ENCODE data around the gene NDST4. TPM values are rescaled to one million over a fixed set of nuclear protein-coding genes. Genes with fewer than 3 reads are reported as not detected.

The NDST4 gene
- total RNA-seq, 4 donors from 2014 or later = not detected

DNA sequence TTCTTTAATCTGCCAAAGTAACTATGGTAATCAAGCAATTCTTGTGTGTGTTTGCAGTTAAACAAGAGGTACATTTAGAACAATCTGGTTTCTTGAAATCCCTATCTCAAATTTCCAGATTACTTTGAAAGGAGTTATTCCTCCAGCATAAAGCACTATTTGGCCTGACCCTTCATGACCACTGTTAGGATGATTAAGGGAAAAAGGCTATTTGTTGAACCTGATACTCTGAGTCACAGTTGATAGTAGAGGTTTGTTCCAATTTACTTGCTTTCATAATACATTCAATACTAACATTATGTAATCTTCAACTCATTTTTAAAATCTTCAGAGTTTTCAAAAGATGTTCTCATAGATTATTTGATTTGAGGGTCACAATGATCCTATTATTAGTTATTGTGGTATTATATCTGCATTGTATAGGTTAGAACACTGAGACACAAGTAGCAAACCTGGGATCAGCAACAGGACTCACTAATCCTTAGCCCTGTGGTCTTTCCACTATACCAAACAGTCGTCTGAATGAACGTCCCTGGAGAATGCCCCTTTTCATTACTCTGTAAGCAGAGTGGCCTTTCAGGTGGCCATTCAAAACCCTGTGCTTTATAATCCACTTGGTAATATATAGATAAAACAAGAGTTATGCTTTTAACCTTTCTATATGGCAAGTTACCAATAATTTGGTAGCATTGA is 8.1 kb upstream of the NDST4 start:
- DNase-seq = no peak
- H3K9me3 ChIP-seq = no peaks in the 10 kb centered on the region

DNA sequence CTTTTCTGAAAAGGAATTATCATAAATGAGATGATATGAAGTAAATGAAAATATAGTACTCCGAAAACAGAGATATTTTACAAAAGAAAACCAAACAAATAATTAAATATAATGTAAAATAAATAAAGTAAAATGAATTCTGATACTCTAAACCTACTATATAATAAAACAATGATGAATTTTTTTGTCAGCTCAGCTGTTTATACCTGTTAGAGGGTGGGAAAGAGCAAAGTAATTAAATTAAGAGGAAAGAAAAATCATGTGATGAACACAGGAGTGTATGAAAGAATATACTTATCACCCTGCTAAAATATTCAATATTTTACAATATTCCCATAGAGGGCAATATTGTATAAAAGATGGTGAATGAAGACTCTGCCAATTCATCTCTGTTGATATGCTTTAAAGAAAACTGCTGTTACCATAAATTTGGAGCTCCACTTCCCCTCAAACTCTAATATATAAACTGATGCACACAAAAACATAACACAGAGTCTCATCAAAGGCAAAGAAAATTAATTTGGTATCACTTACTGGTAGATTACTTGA is 6.5 kb upstream of the NDST4 start:
- Histone ChIP-seq H3K4me3 (no peak overlapping the region), H3K9me3 (no peaks in the 10 kb centered on the region), H3K36me3 (no peaks in the 10 kb centered on the region), H3K4me1 (no peaks in the 10 kb centered on the region), H3K27ac (no peak overlapping the region), H3K27me3 (no peaks in the 10 kb centered on the region)
- DNase-seq = no peak
- 89 to 92% methylated on average over 1 of the region's 1 CpG for WGBS, 2 donors
- intact Hi-C loops (cut with DNase I) = no loop called here
- no peak for TF ChIP-seq CTCF (IDR thresholded peaks at IDR 0.05)
- no peak for TF ChIP-seq POLR2A (IDR thresholded peaks at IDR 0.05)

More for the DNA sequence above, 8.1 kb upstream of the NDST4 start:
- no peak overlapping the region for H3K27ac ChIP-seq
- no peaks in the 10 kb centered on the region for H3K27me3 ChIP-seq
- WGBS, 2 donors = 46 to 71% methylated on average over 2 of the region's 2 CpGs
- H3K4me1 ChIP-seq = no peaks in the 10 kb centered on the region
- H3K4me3 ChIP-seq = no peak overlapping the region
- TF ChIP-seq CTCF (IDR thresholded peaks at IDR 0.05) = no peak
- intact Hi-C loops (cut with DNase I) = no loop called here
- H3K36me3 ChIP-seq = no peaks in the 10 kb centered on the region

DNA sequence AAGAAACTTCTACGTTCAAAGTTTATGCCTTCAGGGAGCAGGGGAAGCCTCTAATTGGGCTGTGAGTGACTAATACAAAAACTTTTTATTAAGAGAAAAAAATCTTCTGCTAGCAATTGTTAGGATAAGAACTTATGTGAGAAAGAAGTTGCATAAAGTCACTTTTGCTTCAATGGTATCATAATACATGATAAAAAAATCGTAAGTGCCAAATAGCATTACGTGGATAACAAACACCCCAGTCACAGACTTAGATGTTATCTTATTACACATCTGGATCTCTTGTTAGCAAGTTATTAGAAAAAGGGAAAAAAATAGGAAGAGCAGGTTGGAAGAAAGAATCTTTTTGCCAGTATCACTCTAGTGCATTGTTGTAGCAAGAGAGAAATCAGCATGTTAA is 4.2 kb upstream of the NDST4 start:
- no peak overlapping the region for H3K4me3 ChIP-seq
- no peaks in the 10 kb centered on the region for H3K9me3 ChIP-seq
- no peaks in the 10 kb centered on the region for H3K27me3 ChIP-seq
- H3K4me1 ChIP-seq = no peaks in the 10 kb centered on the region
- intact Hi-C loops (cut with DNase I) = no loop called here
- TF ChIP-seq POLR2A (IDR thresholded peaks at IDR 0.05) (no peak), CTCF (IDR thresholded peaks at IDR 0.05) (no peak)
- 60 to 65% methylated on average over 3 of the region's 3 CpGs for WGBS, 2 donors
- no peak for DNase-seq
- H3K27ac ChIP-seq = no peak overlapping the region
- no peaks in the 10 kb centered on the region for H3K36me3 ChIP-seq

DNA sequence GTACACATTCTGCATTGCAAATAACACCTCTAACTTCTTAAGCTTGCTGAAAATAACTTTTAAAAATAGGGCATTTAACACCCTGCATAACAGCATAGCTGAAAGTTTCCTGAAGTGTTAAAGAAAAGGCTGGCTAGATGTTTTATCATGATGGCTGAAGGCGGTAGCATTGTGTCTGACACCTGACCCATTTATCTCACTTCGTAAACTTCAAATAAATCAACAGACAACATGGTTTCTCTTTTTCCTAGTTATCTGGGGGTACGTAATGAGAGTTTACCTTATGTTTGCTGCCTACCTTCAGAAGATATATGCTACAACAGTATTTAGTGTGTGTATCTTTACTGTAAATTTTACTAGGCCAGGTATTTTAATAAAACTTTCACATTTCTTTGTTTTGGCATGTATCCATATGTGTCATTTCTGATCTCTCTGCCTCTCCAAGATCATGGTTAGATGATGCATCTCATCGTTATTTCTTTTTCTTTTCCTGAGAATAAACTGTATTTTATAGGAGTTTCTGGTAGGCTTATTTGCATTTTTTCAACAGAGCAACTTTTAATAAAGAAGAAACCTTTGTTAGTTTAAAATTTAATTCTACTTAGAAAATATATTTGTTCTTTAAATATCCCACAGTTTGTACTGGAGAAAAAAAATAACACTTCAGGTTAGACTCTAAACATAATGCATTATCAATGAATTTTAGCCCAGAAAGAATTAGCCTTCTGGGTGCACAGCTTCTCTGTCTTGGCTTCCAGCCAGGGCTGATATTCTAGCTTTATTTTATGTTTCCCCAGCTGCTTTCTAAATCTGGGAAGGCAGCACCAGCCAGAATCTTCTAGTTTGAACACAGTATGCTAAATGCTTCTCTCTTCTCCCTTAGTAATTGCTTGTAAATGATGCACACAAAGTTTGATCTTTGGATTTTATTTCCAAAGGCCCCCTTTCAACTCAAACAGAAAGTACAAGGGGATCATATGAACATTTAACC is 2.9 kb downstream of the NDST4 start:
- intact Hi-C loops (cut with DNase I) = no loop called here
- DNase-seq = no peak
- TF ChIP-seq POLR2A (IDR thresholded peaks at IDR 0.05) = no peak
- no peak for TF ChIP-seq CTCF (IDR thresholded peaks at IDR 0.05)
- Histone ChIP-seq H3K4me1 (no peaks in the 10 kb centered on the region), H3K9me3 (no peaks in the 10 kb centered on the region), H3K36me3 (no peaks in the 10 kb centered on the region), H3K27ac (no peak overlapping the region), H3K4me3 (no peak overlapping the region), H3K27me3 (no peaks in the 10 kb centered on the region)
- 67 to 75% methylated on average over 4 of the region's 4 CpGs for WGBS, 2 donors

GRCh38 chr4:115108850-115109249 is 4.6 kb downstream of the NDST4 start:
- DNase-seq = no peak
- intact Hi-C loops (cut with DNase I) = no loop called here
- Histone ChIP-seq H3K4me1 (no peaks in the 10 kb centered on the region), H3K27ac (no peak overlapping the region), H3K36me3 (no peaks in the 10 kb centered on the region), H3K27me3 (no peaks in the 10 kb centered on the region), H3K4me3 (no peak overlapping the region), H3K9me3 (no peaks in the 10 kb centered on the region)
- TF ChIP-seq POLR2A (IDR thresholded peaks at IDR 0.05) (no peak), CTCF (IDR thresholded peaks at IDR 0.05) (no peak)
